Loucy (cell line): ENCODE results near the gene C1orf232.

Experiments
- H2AFZ ChIP-seq: fragments of 200-600 bp; sonication (generic); 2 replicates; pipeline ENCODE4 v1.6.0; 2016; ENCODE audit warnings: antibody characterized with exemption, mild to moderate bottlenecking, low read length, moderate library complexity
- H3F3A ChIP-seq: fragments of 200-600 bp; 2 replicates; pipeline ENCODE4 v1.6.0; 2016; ENCODE audit warnings: antibody characterized with exemption, low read depth, mild to moderate bottlenecking
- H3K27me3 ChIP-seq: fragments of 200-600 bp; sonication (generic); 2 replicates; pipeline ENCODE4 v1.6.1; 2014; ENCODE audit warnings: low read length, mild to moderate bottlenecking; ENCODE audit not compliant: insufficient read depth, poor library complexity, severe bottlenecking
- H3K36me3 ChIP-seq: fragments of 200-600 bp; sonication (generic); 2 replicates; pipeline ENCODE4 v1.6.1; 2016; ENCODE audit warnings: low read length; ENCODE audit not compliant: insufficient read depth
- H3K4me1 ChIP-seq: fragments of 200-600 bp; sonication (generic); 2 replicates; pipeline ENCODE4 v1.5.1; 2014; ENCODE audit warnings: low read length, mild to moderate bottlenecking; ENCODE audit not compliant: insufficient read depth, poor library complexity, severe bottlenecking
- H3K4me2 ChIP-seq: fragments of 200-600 bp; sonication (generic); 2 replicates; pipeline ENCODE4 v1.6.0; 2014; ENCODE audit warnings: antibody characterized with exemption, low read length, low read depth, mild to moderate bottlenecking; ENCODE audit not compliant: poor library complexity, severe bottlenecking
- H3K4me3 ChIP-seq: fragments of 200-600 bp; sonication (generic); 2 replicates; pipeline ENCODE4 v1.5.1; 2014; ENCODE audit warnings: low read length, mild to moderate bottlenecking, mixed read lengths; ENCODE audit not compliant: poor library complexity, severe bottlenecking
- H3K79me2 ChIP-seq: fragments of 200-600 bp; sonication (generic); 2 replicates; pipeline ENCODE4 v1.6.1; 2014; ENCODE audit warnings: low read length; ENCODE audit not compliant: insufficient read depth
- H3K9ac ChIP-seq: fragments of 200-600 bp; sonication (generic); 2 replicates; pipeline ENCODE4 v1.6.0; 2014; ENCODE audit warnings: mild to moderate bottlenecking, low read depth, low read length, moderate library complexity; ENCODE audit not compliant: poor library complexity, severe bottlenecking
- H3K9me2 ChIP-seq: fragments of 200-600 bp; sonication (generic); replicated peaks from 2 replicates; pipeline ENCODE4 v1.6.1; 2016; ENCODE audit warnings: low read depth, low read length, mixed read lengths
- H3K9me3 ChIP-seq: fragments of 200-600 bp; sonication (generic); 2 replicates; pipeline ENCODE4 v1.6.1; 2014; ENCODE audit warnings: mild to moderate bottlenecking, antibody characterized with exemption, low read length, low read depth; ENCODE audit not compliant: insufficient read depth
- H4K20me1 ChIP-seq: fragments of 200-600 bp; sonication (generic); 2 replicates; pipeline ENCODE4 v1.6.0; 2014; ENCODE audit warnings: antibody characterized with exemption, low read length, mild to moderate bottlenecking; ENCODE audit not compliant: insufficient read depth, poor library complexity, severe bottlenecking
- EZH2phosphoT487 ChIP-seq: fragments of 200-600 bp; IDR thresholded peaks from 2 replicates; pipeline ENCODE4 v1.6.1; 2018; ENCODE audit warnings: antibody characterized with exemption, mild to moderate bottlenecking, moderate library complexity, borderline replicate concordance
- TF ChIP-seq, protein P1 (sequence below): fragments of 200-600 bp; sonication (generic); conservative IDR thresholded peaks from 2 replicates; pipeline ENCODE4 v1.5.1; 2014; ENCODE audit warnings: mild to moderate bottlenecking, antibody characterized with exemption, low read length

C1orf232 gene

GRCh38 chr1:26189751-26190275, 21.1 kb upstream of the C1orf232 start:
- Histone ChIP-seq H3F3A (no peaks in the 10 kb centered on the region), H3K9me2 (no peaks in the 10 kb centered on the region), H3K9ac (no peak overlapping the region), H3K4me2 (no peak overlapping the region), H3K9me3 (no peaks in the 10 kb centered on the region), H3K79me2 (no peaks in the 10 kb centered on the region), H3K4me1 (peaks cover 12% of the 10 kb centered on the region), H4K20me1 (no peaks in the 10 kb centered on the region), H3K36me3 (no peaks in the 10 kb centered on the region), H3K27me3 (no peaks in the 10 kb centered on the region), H2AFZ (no peak overlapping the region), H3K4me3 (no peak overlapping the region)
- TF ChIP-seq EZH2phosphoT487, result no peak
- TF ChIP-seq, protein P1, sequence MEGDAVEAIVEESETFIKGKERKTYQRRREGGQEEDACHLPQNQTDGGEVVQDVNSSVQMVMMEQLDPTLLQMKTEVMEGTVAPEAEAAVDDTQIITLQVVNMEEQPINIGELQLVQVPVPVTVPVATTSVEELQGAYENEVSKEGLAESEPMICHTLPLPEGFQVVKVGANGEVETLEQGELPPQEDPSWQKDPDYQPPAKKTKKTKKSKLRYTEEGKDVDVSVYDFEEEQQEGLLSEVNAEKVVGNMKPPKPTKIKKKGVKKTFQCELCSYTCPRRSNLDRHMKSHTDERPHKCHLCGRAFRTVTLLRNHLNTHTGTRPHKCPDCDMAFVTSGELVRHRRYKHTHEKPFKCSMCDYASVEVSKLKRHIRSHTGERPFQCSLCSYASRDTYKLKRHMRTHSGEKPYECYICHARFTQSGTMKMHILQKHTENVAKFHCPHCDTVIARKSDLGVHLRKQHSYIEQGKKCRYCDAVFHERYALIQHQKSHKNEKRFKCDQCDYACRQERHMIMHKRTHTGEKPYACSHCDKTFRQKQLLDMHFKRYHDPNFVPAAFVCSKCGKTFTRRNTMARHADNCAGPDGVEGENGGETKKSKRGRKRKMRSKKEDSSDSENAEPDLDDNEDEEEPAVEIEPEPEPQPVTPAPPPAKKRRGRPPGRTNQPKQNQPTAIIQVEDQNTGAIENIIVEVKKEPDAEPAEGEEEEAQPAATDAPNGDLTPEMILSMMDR, result peak; percentile 52

DNA sequence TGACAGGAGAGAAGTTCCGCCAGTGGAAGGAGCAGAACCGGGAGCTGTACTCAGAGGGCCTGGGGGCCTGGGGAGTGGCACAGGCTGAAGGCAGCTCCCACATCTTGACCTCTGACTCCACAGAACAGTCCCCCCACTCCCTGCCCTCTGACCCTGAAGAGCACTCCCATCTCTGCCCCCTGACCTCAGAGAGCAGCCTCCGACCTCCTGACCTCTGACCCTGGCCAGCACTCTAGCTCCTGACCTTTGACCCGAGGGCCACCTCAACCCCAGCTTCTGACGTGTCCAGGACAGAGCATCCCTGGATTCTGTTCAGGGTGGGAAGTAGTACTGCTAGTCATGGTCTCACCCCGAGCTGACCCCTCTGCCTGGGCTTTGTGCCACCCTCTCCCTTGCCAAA, 20.6 kb upstream of the C1orf232 start:
- no peaks in the 10 kb centered on the region for H3F3A ChIP-seq
- H3K27me3 ChIP-seq, result no peaks in the 10 kb centered on the region
- no peaks in the 10 kb centered on the region for H3K79me2 ChIP-seq
- no peaks in the 10 kb centered on the region for H3K9me3 ChIP-seq
- H3K4me2 ChIP-seq, result no peak overlapping the region
- H3K4me1 ChIP-seq, result peaks cover 12% of the 10 kb centered on the region
- H3K9ac ChIP-seq, result no peak overlapping the region
- no peaks in the 10 kb centered on the region for H4K20me1 ChIP-seq
- no peak overlapping the region for H2AFZ ChIP-seq
- no peak overlapping the region for H3K4me3 ChIP-seq
- no peaks in the 10 kb centered on the region for H3K36me3 ChIP-seq
- no peak for TF ChIP-seq EZH2phosphoT487
- TF ChIP-seq, protein P1, result no peak
- no peaks in the 10 kb centered on the region for H3K9me2 ChIP-seq

DNA sequence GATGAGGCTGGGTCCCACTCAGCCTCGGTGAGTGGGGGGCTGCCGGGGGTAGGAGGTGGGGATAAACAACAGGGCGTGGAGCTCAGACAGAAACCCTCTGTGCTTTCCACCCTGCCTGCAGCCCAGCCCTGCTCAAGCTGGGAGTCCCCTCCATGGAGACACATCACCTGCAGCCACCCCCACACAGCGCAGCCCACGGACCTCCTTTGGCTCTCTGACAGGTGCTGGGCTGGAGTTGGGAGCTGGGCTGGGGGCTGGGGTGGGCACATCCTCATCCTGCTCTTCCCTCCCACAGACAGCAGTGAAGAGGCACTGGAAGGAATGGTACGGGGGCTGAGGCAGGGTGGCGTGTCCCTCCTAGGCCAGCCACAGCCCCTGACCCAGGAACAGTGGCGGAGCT, 19.7 kb upstream of the C1orf232 start:
- H2AFZ ChIP-seq, result no peak overlapping the region
- H3K9me2 ChIP-seq, result no peaks in the 10 kb centered on the region
- no peaks in the 10 kb centered on the region for H3F3A ChIP-seq
- no peaks in the 10 kb centered on the region for H4K20me1 ChIP-seq
- H3K4me1 ChIP-seq, result peaks cover 12% of the 10 kb centered on the region
- H3K4me2 ChIP-seq, result no peak overlapping the region
- no peak overlapping the region for H3K4me3 ChIP-seq
- H3K27me3 ChIP-seq, result no peaks in the 10 kb centered on the region
- H3K79me2 ChIP-seq, result no peaks in the 10 kb centered on the region
- no peaks in the 10 kb centered on the region for H3K36me3 ChIP-seq
- H3K9ac ChIP-seq, result no peak overlapping the region
- TF ChIP-seq, protein P1, result no peak
- TF ChIP-seq EZH2phosphoT487, result no peak
- no peaks in the 10 kb centered on the region for H3K9me3 ChIP-seq
